Left lung (tissue), 10 donors: Measurements from ENCODE around the gene ACAP2. TPM values are rescaled to one million over a fixed set of nuclear protein-coding genes. Genes with fewer than 3 reads are reported as not detected.
A peak's percentile ranks its signal among the peaks of the same experiment; 100 is the strongest.

Experiments
- ATAC-seq: fragments of 200-7000 bp; cut with Tn5 transposase; one replicate; pipeline ENCODE4 v1.9.1; 2020; ENCODE audit warnings: moderate library complexity
- DNase-seq, 4 donors: peaks; one replicate each; pipeline ENCODE4 v3.0.0-alpha.2; 2013 to 2020
- H3K27ac ChIP-seq, 2 donors: fragments of 200-600 bp; sonication (generic) in 1 of 2; one replicate each; pipeline versions ENCODE4 v1.5.0 to v1.8.0; 2020 to 2021
- H3K27me3 ChIP-seq, 2 donors: fragments of 200-600 bp; sonication (generic) in 1 of 2; one replicate each; pipeline versions ENCODE4 v1.5.0 to v1.8.0; 2020 to 2021
- H3K36me3 ChIP-seq, 2 donors: fragments of 200-600 bp; sonication (generic) in 1 of 2; one replicate each; pipeline versions ENCODE4 v1.5.0 to v1.8.0; 2020 to 2021
- H3K4me1 ChIP-seq, 2 donors: fragments of 200-600 bp; one replicate each; pipeline ENCODE4 v1.8.0; 2021
- H3K4me3 ChIP-seq, 2 donors: fragments of 200-600 bp; sonication (generic) in 1 of 2; one replicate each; pipeline versions ENCODE4 v1.5.0 to v1.8.0; 2020 to 2021; ENCODE audit warnings: mild to moderate bottlenecking in 1 of 2
- H3K9me3 ChIP-seq, 2 donors: fragments of 200-600 bp; sonication (generic) in 1 of 2; one replicate each; pipeline versions ENCODE4 v1.5.0 to v1.8.0; 2020 to 2021
- CTCF ChIP-seq, 2 donors: fragments of 200-600 bp; sonication (generic) in 1 of 2; IDR thresholded peaks; one replicate each; pipeline versions ENCODE4 v1.5.0 to v1.8.0; 2021; ENCODE audit warnings: antibody characterized with exemption in 2 of 2
- intact Hi-C, 2 donors: fragments of 100-400 bp; cut with DNase I; formaldehyde crosslinking; loops; one replicate each; pipeline versions ENCODE4 v1.11.2 to v1.14.2; 2022
- polyA plus RNA-seq, 6 donors: library from polyadenylated mRNA; unstranded; fragments of 120-200 nt; gene quantifications; one replicate each; pipeline ENCODE4 v1.2.1, GENCODE V29; 2013; ENCODE audit not compliant: insufficient read length in 6 of 6
- total RNA-seq, 2 donors: library from RNA; stranded (reverse); fragmentation: NEBNext Ultra II Directional; extraction: Animal tissue kit (Norgen Biotek cat#: 25700); gene quantifications; one replicate each; pipeline ENCODE4 v1.2.1, GENCODE V29; 2021
- donor health status: DM: no; HTN: yes; CAD: no.
- donor health status: DM: no; HTN: no; CAD: no.

ACAP2 gene
- total and polyA plus RNA-seq, 8 donors: 44.7 to 78.7 (median 51.2) TPM

GRCh38 chr3:195255571-195256501, 187.0 kb downstream of the ACAP2 start:
- Histone ChIP-seq H3K27ac (no peak overlapping the region), H3K4me1 (peaks cover 12 to 24% of the 10 kb centered on the region in 2 donors), H3K27me3 (no peaks in the 10 kb centered on the region), H3K36me3 (no peaks in the 10 kb centered on the region), H3K4me3 (no peak overlapping the region), H3K9me3 (no peaks in the 10 kb centered on the region)
- ATAC-seq (no peak), DNase-seq (peak in 1 of 4 donors; percentile 61)
- no peak for TF ChIP-seq CTCF (IDR thresholded peaks at IDR 0.05)
- intact Hi-C loops: loop anchor here in 1 of 2 donors (5.0 kb wide), 1 partner anchor 574 kb away; no protein-coding TSS in a partner anchor

- no peaks in the 10 kb centered on the region for H3K27me3 ChIP-seq
- H3K27ac ChIP-seq: no peak overlapping the region
- ATAC-seq (no peak), DNase-seq (peak in 1 of 4 donors; percentile 63)
- peaks cover 8 to 18% of the 10 kb centered on the region in 2 donors for H3K4me1 ChIP-seq
- intact Hi-C loops: loop anchor here in 1 of 2 donors (5.0 kb wide), 1 partner anchor 573 kb away; no protein-coding TSS in a partner anchor
- H3K9me3 ChIP-seq: no peaks in the 10 kb centered on the region
- no peak overlapping the region for H3K4me3 ChIP-seq
- TF ChIP-seq CTCF (IDR thresholded peaks at IDR 0.05): no peak
- no peaks in the 10 kb centered on the region for H3K36me3 ChIP-seq
These were observed 187.7 kb downstream of the ACAP2 start for GRCh38 chr3:195255176-195255500.

DNA sequence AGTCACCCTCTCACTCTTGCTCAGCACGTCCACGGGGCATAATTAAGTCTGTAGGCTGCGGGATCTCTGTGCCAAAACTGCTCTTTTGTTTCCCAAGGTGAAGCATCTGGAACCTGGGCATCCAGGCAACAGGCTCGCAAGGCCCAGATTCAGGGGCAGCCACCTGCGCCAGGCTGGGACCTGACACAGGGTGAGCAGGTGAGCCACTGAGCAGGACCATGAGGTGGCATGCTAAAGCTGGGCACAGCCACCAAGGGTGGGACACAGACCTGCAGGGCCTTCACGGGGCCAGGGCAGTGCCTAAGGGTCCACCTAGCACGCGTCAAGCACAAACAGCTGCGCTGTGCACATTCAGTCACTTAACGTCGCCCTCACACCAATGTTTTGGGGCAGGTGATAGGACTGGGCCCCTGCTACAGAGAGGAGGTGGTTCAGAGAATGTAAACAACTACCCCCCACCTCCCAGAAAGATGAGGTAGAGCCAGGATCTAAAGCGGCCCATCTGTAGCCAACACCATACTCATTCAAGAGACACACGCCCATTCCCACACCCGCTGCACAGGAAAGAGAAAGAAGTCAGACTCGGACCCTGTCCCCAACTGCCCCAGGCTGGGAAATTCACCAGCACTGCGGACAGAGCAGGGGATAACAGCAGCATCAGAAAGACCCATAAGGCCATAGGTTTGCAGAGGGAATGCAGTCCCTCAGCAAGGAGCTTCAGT, 188.2 kb downstream of the ACAP2 start:
- Histone ChIP-seq H3K4me1 (peaks cover 8 to 15% of the 10 kb centered on the region in 2 donors), H3K36me3 (no peaks in the 10 kb centered on the region), H3K4me3 (no peak overlapping the region), H3K27me3 (no peaks in the 10 kb centered on the region), H3K27ac (no peak overlapping the region), H3K9me3 (no peaks in the 10 kb centered on the region)
- TF ChIP-seq CTCF (IDR thresholded peaks at IDR 0.05): no peak
- ATAC-seq: no peak
- intact Hi-C loops: loop anchor here in 1 of 2 donors (5.0 kb wide), 1 partner anchor 572 kb away; no protein-coding TSS in a partner anchor
- DNase-seq: peak in 1 of 4 donors; percentile 57

GRCh38 chr3:195253923-195254432, 188.8 kb downstream of the ACAP2 start:
- no peak for ATAC-seq
- Histone ChIP-seq H3K27me3 (no peaks in the 10 kb centered on the region), H3K36me3 (no peaks in the 10 kb centered on the region), H3K4me1 (peaks cover 2 to 9% of the 10 kb centered on the region in 2 donors), H3K27ac (no peak overlapping the region), H3K4me3 (no peak overlapping the region), H3K9me3 (no peaks in the 10 kb centered on the region)
- no peak for TF ChIP-seq CTCF (IDR thresholded peaks at IDR 0.05)
- DNase-seq: peak in 1 of 4 donors; percentile 41
- intact Hi-C loops: no loop called here
